AG04450 (cell line): ENCODE measurements around the gene CECR2. TPM values are rescaled to one million over a fixed set of nuclear protein-coding genes. Genes with fewer than 3 reads are reported as not detected.

ENCODE experiments used
- CTCF ChIA-PET: fragments of 300-600, 350-600 bp; formaldehyde crosslinking; extraction: SDS; loops from one replicate; lab custom pipeline; 2022; ENCODE audit warnings: antibody characterized with exemption, inconsistent platforms; lab: Charles Lee
- POLR2A ChIA-PET: fragments of 350-600 bp; formaldehyde crosslinking; extraction: SDS; loops from one replicate; lab custom pipeline; 2021; ENCODE audit warnings: antibody characterized with exemption, inconsistent platforms; lab: Yijun Ruan, JAX
- DNase-seq: peaks from one replicate; pipeline ENCODE4 v3.0.0-alpha.2; 2011; ENCODE audit warnings: low read depth, low spot score
- H3K27ac ChIP-seq: one replicate; pipeline ENCODE4 v1.5.1; 2012; ENCODE audit warnings: low read depth, low read length, control low read depth
- H3K27me3 ChIP-seq: one replicate; pipeline ENCODE4 v1.6.0; 2012; ENCODE audit warnings: low read length; ENCODE audit not compliant: control insufficient read depth, insufficient read depth
- H3K4me3 ChIP-seq: 2 replicates; pipeline ENCODE4 v1.5.1; 2011; ENCODE audit warnings: mild to moderate bottlenecking, low read depth, low read length, control low read depth
- H3K9me3 ChIP-seq: 2 replicates; pipeline ENCODE4 v1.5.1; 2012; ENCODE audit warnings: low read length; ENCODE audit not compliant: control insufficient read depth, insufficient read depth
- CTCF ChIP-seq: IDR thresholded peaks from 2 replicates; pipeline ENCODE4 v1.5.1; 2011; ENCODE audit warnings: low read depth, low read length, control low read depth, inconsistent platforms
- polyA plus RNA-seq: library from polyadenylated mRNA; depleted of rRNA; stranded (reverse); fragments of >200 nt; gene quantifications from 2 replicates; pipeline ENCODE4 v1.2.3, GENCODE V29; 2011; rRNA removed
- small RNA-seq: library from RNA; depleted of rRNA; stranded (forward); fragments of <200 nt; gene quantifications from one replicate; pipeline ENCODE3, GENCODE V24; 2012; ENCODE audit warnings: low read depth; ENCODE audit not compliant: insufficient read length

Gene CECR2
- polyA plus RNA-seq, 1 experiment: not detected

DNA sequence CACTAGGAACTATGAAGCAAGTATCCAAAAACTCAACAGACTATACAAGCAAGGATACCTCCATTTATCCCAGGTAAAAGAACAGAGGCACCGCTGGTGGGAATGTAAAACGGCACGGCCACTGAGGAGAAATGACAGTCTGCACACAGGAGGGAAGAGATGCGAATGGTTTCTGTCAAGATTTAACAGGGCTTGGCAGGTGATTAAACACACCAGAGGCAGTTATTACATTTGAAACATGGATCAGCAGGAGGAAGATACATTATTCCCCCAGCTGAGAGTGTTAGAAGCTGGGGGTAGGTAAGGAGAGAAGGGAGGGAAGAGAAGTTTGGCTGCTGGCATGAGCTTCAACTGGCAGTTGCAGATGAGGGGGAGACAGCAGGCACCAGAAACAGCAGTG is 229.1 kb downstream of the CECR2 start:
- TF ChIP-seq CTCF: no peak
- ChIA-PET CTCF (no interaction called here), POLR2A (no interaction called here)

DNA sequence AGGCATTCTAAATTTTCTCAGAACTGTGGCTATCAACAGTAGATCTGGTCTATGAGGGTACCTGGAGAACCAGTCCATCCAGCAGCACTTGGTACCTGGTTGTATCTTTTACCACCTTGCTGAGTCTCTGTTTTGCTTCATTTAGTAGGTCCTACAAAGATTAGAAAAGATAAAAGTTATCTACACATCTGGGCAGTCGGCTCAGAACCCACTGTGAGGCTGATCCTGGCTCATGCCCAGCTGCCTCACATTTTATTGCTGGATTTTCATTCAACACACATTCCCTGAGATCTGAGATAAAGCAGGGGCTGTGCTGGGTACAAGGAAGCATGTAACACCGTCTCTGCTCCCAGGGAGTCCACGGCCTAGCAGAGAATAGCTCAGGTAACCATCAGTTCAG is 231.8 kb downstream of the CECR2 start:
- CTCF ChIA-PET: interaction anchor here (1.0 kb wide), 1 partner anchor 429 kb away, joined by 4 read pairs; no protein-coding TSS in a partner anchor

More for the DNA sequence above, 229.1 kb downstream of the CECR2 start:
- Histone ChIP-seq H3K27me3 (no peaks in the 10 kb centered on the region), H3K4me3 (no peak overlapping the region), H3K9me3 (no peaks in the 10 kb centered on the region), H3K27ac (no peak overlapping the region)
- no peak for DNase-seq

GRCh38 chr22:17603668-17604067 is 234.4 kb downstream of the CECR2 start:
- no peak overlapping the region for H3K4me3 ChIP-seq
- DNase-seq: no peak
- TF ChIP-seq CTCF: no peak
- no peaks in the 10 kb centered on the region for H3K9me3 ChIP-seq
- H3K27me3 ChIP-seq: no peaks in the 10 kb centered on the region
- no peak overlapping the region for H3K27ac ChIP-seq
- ChIA-PET POLR2A (no interaction called here), CTCF (no interaction called here)

More for the DNA sequence above, 231.8 kb downstream of the CECR2 start:
- POLR2A ChIA-PET: no interaction called here
- no peak for DNase-seq
- Histone ChIP-seq H3K27me3 (no peaks in the 10 kb centered on the region), H3K9me3 (no peaks in the 10 kb centered on the region), H3K27ac (no peak overlapping the region), H3K4me3 (no peak overlapping the region)
- no peak for TF ChIP-seq CTCF

- Histone ChIP-seq H3K4me3 (no peak overlapping the region), H3K27me3 (no peaks in the 10 kb centered on the region), H3K9me3 (no peaks in the 10 kb centered on the region), H3K27ac (no peak overlapping the region)
- no peak for TF ChIP-seq CTCF
- DNase-seq: peak; percentile 16
- CTCF ChIA-PET: interaction anchor here (0.6 to 2.5 kb wide), 2 partner anchors 47 to 433 kb away, joined by 3 to 10 read pairs; no protein-coding TSS in a partner anchor
- POLR2A ChIA-PET: interaction anchor here (1.0 kb wide), 1 partner anchor 33 kb away, joined by 3 read pairs; no protein-coding TSS in a partner anchor
Observed at GRCh38 chr22:17606496-17606895, 237.2 kb downstream of the CECR2 start.

Small RNA genes lying within 50 kb of the gene (small RNA-seq; reads per million reads assigned to genes)
- gene CECR9: not detected
- gene RN7SL843P: not detected

Other genes starting within 250 kb of the CECR2 start
- gene TMEM121B, start 248.1 kb upstream of the CECR2 start, polyA plus RNA-seq: 0.05 and 0.06 TPM in 2 replicates
- 14.4 and 17.0 TPM in 2 replicates for gene HDHD5, start 210.2 kb upstream of the CECR2 start, polyA plus RNA-seq
- 1.2 and 1.3 TPM in 2 replicates for gene ADA2, start 150.0 kb upstream of the CECR2 start, polyA plus RNA-seq
- not detected in 2 replicates for gene SLC25A18, start 194.0 kb downstream of the CECR2 start, polyA plus RNA-seq